HEK293 (cell line): ENCODE data around the gene BBS9.

Experiments used
- CTCF ChIA-PET: fragments of 350-600 bp; formaldehyde crosslinking; extraction: SDS; loops from one replicate; lab custom pipeline; 2021; ENCODE audit warnings: antibody characterized with exemption; lab: Yijun Ruan, JAX
- POLR2A ChIA-PET: fragments of 300-600 bp; formaldehyde crosslinking; extraction: SDS; loops from one replicate; lab custom pipeline; 2020; ENCODE audit warnings: antibody characterized with exemption, inconsistent platforms; lab: Yijun Ruan, JAX
- H3K27ac ChIP-seq: fragments of 200-500 bp; sonication (Bioruptor generic); 2 replicates; pipeline ENCODE4 v1.5.1; 2014; ENCODE audit warnings: low read depth, low read length, control low read depth, inconsistent platforms; ENCODE audit errors: extremely low read depth
- H3K36me3 ChIP-seq, 2 experiments: fragments of 200-500 bp in 1 of 2; sonication (Bioruptor generic) in 1 of 2; 1 replicate in 1 of 2; 2 replicates in 1 of 2; pipeline ENCODE4 v1.5.1; 2014 to 2017; ENCODE audit warnings: inconsistent platforms in 2 of 2, low read length in 2 of 2; ENCODE audit not compliant: control insufficient read depth in 2 of 2, insufficient read depth in 1 of 2
- H3K4me1 ChIP-seq: fragments of 200-500 bp; sonication (Bioruptor generic); 2 replicates; pipeline ENCODE4 v1.5.1; 2014; ENCODE audit warnings: mild to moderate bottlenecking, low read length, inconsistent platforms; ENCODE audit not compliant: control insufficient read depth, insufficient read depth
- H3K4me3 ChIP-seq: 2 replicates; pipeline ENCODE4 v1.5.1; 2011; ENCODE audit warnings: low read depth, mild to moderate bottlenecking, control low read depth, low read length, moderate library complexity
- H3K9me3 ChIP-seq: fragments of 200-500 bp; sonication (Bioruptor generic); 2 replicates; pipeline ENCODE4 v1.5.1; 2014; ENCODE audit warnings: low read depth, low read length, inconsistent platforms; ENCODE audit not compliant: control insufficient read depth, insufficient read depth
- PBX3 ChIP-seq: sonication (generic); formaldehyde crosslinking; IDR thresholded peaks from 2 replicates; pipeline ENCODE4 v1.8.1; 2022; ENCODE audit warnings: mild to moderate bottlenecking, moderate library complexity, missing genetic modification reagents
- PRDM4 ChIP-seq: fragments of 450-650 bp; formaldehyde crosslinking; IDR thresholded peaks from 2 replicates; pipeline ENCODE4 v1.5.1; 2017; ENCODE audit warnings: missing biosample characterization, missing genetic modification characterization
- SALL2 ChIP-seq: fragments of 450-650 bp; formaldehyde crosslinking; IDR thresholded peaks from 2 replicates; pipeline ENCODE4 v1.5.0; 2017; ENCODE audit warnings: missing biosample characterization, mild to moderate bottlenecking, missing genetic modification characterization, borderline replicate concordance
- ZBTB26 ChIP-seq: fragments of 450-650 bp; formaldehyde crosslinking; optimal IDR thresholded peaks from 2 replicates; pipeline ENCODE3; 2016; ENCODE audit warnings: missing biosample characterization, mild to moderate bottlenecking, missing genetic modification characterization
- ZNF214 ChIP-seq: fragments of 450-650 bp; formaldehyde crosslinking; IDR thresholded peaks from 2 replicates; pipeline ENCODE4 v1.5.1; 2017; ENCODE audit warnings: missing biosample characterization, mild to moderate bottlenecking, missing genetic modification characterization, borderline replicate concordance
- ZNF23 ChIP-seq: fragments of 450-650 bp; formaldehyde crosslinking; IDR thresholded peaks from 2 replicates; pipeline ENCODE4 v1.5.1; 2016; ENCODE audit warnings: missing biosample characterization, missing genetic modification characterization, borderline replicate concordance
- ZNF366 ChIP-seq: fragments of 450-650 bp; formaldehyde crosslinking; conservative IDR thresholded peaks from 2 replicates; pipeline ENCODE4 v1.5.1; 2016; ENCODE audit warnings: missing biosample characterization, missing genetic modification characterization
- ZNF404 ChIP-seq: fragments of 450-650 bp; formaldehyde crosslinking; IDR thresholded peaks from 2 replicates; pipeline ENCODE4 v1.5.1; 2017; ENCODE audit warnings: missing biosample characterization, missing genetic modification characterization
- ZNF639 ChIP-seq: fragments of 450-650 bp; formaldehyde crosslinking; IDR thresholded peaks from 2 replicates; pipeline ENCODE4 v1.5.1; 2016; ENCODE audit warnings: missing biosample characterization, missing genetic modification characterization
- ZNF747 ChIP-seq: fragments of 450-650 bp; formaldehyde crosslinking; IDR thresholded peaks from 2 replicates; pipeline ENCODE4 v1.5.1; 2016; ENCODE audit warnings: missing biosample characterization, missing genetic modification characterization
- ZNF843 ChIP-seq: fragments of 450-650 bp; formaldehyde crosslinking; IDR thresholded peaks from 2 replicates; pipeline ENCODE4 v1.5.1; 2016; ENCODE audit warnings: missing biosample characterization, missing genetic modification characterization
- TF ChIP-seq, protein P1 (sequence below): fragments of 450-650 bp; formaldehyde crosslinking; IDR thresholded peaks from 2 replicates; pipeline ENCODE4 v1.5.1; 2016; ENCODE audit warnings: missing biosample characterization, missing genetic modification characterization
- TF ChIP-seq, protein P2 (sequence below): fragments of 450-650 bp; formaldehyde crosslinking; IDR thresholded peaks from 2 replicates; pipeline ENCODE4 v1.5.1; 2017; ENCODE audit warnings: missing biosample characterization, missing genetic modification characterization

Gene BBS9

DNA sequence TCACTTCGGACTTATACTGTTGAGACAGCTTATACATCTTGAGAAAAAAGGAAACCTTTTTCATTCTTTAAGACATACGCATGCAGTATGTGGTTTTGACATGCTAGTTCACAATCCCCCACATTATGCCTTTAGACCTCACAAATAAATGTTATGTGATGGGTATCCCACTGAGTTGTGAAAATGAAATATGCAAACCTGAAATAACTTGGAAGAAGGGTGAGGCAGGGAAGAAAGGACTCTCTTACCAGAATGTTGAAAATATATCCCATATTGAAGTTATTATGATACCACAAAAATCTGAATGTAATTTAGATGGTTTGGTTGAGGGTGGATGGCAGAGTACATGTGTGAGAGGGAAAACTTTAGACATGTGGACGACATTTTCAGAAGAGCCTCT lies 379.8 kb downstream of the BBS9 start (continued):
- TF ChIP-seq SALL2 (tag by site-specific recombination) (no peak), ZNF23 (no peak)
- TF ChIP-seq, protein P1, sequence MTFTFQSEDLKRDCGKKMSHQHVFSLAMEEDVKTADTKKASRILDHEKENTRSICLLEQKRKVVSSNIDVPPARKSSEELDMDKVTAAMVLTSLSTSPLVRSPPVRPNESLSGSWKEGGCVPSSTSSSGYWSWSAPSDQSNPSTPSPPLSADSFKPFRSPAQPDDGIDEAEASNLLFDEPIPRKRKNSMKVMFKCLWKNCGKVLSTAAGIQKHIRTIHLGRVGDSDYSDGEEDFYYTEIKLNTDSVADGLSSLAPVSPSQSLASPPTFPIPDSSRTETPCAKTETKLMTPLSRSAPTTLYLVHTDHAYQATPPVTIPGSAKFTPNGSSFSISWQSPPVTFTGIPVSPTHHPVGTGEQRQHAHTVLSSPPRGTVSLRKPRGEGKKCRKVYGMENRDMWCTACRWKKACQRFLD (tag by site-specific recombination), result no peak
- TF ChIP-seq, all 188 proteins: peak for 0

DNA sequence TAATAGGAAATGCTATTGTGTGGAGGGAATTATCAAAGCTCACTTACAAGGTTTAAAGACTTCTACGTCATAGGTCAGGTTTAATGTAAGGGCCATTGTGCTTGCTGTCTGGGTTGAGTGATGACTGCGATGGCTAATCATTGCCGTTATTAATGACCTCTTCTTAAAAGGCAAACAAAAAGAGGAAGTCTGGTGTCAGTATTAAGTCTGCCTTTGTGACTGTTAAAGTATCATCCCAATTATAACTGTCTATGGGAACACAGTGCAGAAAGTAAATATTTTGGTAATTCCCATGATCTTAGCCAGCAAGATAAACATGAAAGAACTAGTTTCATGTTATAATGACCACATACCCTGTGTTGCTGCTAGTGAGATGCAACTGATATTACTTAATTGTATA lies 382.4 kb downstream of the BBS9 start:
- Histone ChIP-seq H3K27ac (no peak overlapping the region), H3K4me3 (no peak overlapping the region), H3K36me3 (no peaks in the 10 kb centered on the region), H3K4me1 (no peaks in the 10 kb centered on the region), H3K9me3 (no peaks in the 10 kb centered on the region)
- TF ChIP-seq ZNF404 (tag by site-specific recombination), result no peak
- no peak for TF ChIP-seq PBX3 (CRISPR knock-in tag)
- TF ChIP-seq, protein P2, sequence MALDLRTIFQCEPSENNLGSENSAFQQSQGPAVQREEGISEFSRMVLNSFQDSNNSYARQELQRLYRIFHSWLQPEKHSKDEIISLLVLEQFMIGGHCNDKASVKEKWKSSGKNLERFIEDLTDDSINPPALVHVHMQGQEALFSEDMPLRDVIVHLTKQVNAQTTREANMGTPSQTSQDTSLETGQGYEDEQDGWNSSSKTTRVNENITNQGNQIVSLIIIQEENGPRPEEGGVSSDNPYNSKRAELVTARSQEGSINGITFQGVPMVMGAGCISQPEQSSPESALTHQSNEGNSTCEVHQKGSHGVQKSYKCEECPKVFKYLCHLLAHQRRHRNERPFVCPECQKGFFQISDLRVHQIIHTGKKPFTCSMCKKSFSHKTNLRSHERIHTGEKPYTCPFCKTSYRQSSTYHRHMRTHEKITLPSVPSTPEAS (tag by site-specific recombination), result no peak
- no peak for TF ChIP-seq ZNF843
- no peak for TF ChIP-seq ZBTB26 (tag by site-specific recombination)
- no peak for TF ChIP-seq PRDM4 (tag by site-specific recombination)
- ChIA-PET CTCF (no interaction called here), POLR2A (no interaction called here)

GRCh38 chr7:33516568-33516967 lies 387.2 kb downstream of the BBS9 start:
- POLR2A ChIA-PET, result no interaction called here
- CTCF ChIA-PET, result no interaction called here
- TF ChIP-seq ZNF366 (tag by site-specific recombination) (no peak), ZNF747 (no peak), ZNF639 (tag by site-specific recombination) (no peak), ZNF214 (tag by site-specific recombination) (no peak)
- no peaks in the 10 kb centered on the region for H3K9me3 ChIP-seq
- no peak overlapping the region for H3K4me3 ChIP-seq
- no peak overlapping the region for H3K27ac ChIP-seq
- no peaks in the 10 kb centered on the region for H3K4me1 ChIP-seq
- H3K36me3 ChIP-seq, result no peaks in the 10 kb centered on the region
